CD4-positive, alpha-beta T cell treated with Interleukin-15 for 1 hour (primary cell): Measurements from ENCODE around the gene CEP70.

ENCODE experiments used
- DNase-seq: peaks from one replicate; pipeline ENCODE4 v3.0.0-alpha.2; 2020

Gene CEP70

GRCh38 chr3:138445654-138446053, 148.4 kb downstream of the CEP70 start:
- no peak for DNase-seq

- no peak for DNase-seq
These were observed 148.8 kb downstream of the CEP70 start for GRCh38 chr3:138445236-138445635.
